Measurements from ENCODE around the gene DCLK3.

Gene DCLK3

DNA sequence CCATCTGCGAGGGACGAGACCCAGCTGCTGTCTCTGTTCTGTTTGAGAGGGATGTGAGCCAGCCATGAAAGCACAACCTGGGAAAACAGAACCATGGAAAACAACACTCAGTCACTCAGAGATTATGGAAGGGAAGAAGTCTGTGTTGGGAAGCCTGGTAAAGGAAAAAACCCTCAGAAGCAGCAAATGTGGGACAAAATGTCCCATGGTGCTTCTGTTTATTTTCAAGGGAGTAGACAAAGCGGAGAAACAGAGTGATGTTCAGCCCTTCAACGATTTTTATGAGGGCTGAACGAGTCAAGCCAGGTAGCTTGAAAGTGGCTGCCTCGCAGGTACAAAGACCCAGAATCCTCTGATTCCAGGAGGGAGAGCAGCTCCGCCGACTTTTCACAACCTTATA lies 59.3 kb downstream of the DCLK3 start:
- DNase-seq: no peak

DNA sequence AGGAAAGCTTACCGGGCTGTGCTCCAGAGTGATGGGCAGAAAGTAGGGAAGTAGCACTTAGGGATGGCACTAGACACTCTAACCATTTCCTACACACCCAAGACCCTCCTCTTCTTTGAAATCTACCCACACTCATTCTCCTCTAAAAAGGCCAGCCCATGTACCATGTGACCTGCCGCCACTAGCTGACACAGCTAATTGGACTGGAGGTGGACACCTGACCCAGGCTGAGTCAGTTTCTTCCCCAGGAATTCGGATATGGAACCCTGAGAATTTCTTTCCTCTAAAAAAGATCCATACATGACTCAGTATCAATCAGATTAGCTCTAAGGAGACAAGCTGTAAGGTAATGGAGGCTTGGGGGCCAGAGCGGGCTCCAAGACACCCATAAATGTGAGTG lies 60.1 kb downstream of the DCLK3 start:
- no peak for DNase-seq

DNA sequence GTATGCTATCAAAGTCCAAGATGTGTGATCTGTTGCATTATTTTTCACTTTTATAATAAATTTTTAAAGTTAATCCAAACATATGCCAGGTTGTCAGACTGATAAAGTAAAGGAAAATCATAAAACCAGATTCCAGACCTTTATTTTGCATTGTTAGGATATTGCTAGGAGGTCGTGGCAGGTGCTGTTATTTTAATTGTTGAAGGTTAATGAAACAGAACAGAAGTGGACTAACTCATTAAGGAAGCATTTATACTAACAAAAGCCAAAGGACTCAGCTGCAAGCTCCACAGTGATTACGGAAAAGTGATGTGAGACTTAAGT lies 63.1 kb downstream of the DCLK3 start:
- no peak for DNase-seq

DNA sequence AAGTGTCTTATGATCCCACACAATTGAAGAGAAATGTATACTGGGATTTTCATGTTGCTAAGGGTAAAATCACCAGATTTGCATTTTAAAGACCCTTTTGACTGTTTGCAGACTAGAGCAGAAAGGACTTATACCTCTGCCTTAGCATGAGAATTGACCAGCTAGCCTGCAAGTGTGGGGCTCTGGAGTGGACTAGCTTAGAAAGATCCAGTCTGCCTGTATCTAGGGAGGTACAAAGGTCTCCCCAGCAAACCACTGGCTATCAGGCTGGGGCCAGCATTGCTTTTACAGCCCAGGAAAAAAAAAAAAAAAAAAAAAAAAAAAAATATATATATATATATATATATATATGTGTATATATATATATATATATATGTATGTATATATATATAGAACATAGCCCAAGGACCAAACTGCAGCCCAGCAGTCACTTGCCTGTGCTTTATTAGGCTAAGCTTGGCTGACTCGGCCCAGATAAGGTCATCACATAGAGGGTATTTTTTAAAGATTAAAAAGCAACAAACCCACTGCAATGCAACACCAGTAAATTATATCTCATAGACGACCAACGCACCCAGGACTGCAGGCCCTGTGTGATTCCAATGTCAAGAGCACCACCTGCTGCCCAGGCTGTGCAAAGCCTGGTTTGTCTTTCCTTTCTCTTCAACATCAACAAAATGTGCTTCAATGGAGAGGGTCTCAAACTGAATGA lies 63.7 kb downstream of the DCLK3 start:
- peak; percentile 41 for DNase-seq

DNA sequence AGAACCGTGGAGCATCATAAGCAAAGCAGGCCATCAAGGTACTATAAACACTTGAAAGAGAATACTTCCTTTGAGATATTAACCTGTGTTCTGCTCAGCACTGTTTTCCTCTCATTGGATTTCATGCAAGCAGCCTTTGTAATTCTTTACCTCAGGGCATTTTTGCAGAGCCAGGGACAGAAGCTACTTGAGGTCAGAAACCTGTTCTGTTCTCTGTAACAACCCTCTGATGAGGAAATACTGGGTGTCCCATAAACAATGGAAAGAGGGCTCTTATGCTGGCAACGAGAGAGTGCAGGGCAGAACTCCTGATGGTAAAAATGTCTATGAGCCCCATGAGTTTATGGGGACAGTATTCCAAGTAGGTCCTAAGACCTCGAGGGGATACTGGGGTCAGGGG lies 66.0 kb downstream of the DCLK3 start:
- DNase-seq: no peak

DNA sequence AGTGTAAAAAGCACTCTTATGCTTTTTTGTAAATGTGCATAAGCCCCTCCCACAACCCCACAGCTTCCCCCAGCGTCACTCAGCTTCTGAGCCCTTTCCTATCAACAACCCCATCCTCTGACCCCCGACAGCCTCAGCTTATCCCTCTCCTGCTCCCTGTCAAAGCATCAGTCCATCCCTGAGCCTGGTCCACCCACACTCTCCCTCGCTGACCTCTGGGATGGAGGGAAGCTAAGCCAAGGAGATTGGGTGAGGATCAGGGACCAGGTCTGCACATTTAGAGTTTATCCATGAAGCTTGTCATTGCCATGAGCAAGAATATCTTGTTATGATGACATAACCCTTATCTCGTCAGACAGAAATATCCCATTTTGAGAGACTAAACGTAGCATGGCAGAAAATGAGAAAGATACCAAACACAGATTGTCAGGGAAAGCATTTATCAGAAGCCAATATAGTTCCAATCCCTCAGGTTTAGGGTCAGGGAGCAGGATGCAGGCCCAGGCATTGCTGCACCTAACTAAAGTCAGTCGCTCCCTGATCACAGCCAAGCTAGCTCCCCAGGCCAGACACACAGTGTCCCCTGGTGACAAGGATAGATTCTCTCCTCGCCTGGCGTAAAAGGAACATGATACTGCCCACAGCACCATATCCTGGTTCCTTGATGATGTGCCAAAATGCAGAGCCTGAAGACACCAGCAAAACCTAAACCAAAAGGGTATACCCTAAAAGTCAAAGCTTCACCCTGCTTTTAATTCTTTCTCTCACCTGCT lies 66.9 kb downstream of the DCLK3 start:
- no peak for DNase-seq

DNA sequence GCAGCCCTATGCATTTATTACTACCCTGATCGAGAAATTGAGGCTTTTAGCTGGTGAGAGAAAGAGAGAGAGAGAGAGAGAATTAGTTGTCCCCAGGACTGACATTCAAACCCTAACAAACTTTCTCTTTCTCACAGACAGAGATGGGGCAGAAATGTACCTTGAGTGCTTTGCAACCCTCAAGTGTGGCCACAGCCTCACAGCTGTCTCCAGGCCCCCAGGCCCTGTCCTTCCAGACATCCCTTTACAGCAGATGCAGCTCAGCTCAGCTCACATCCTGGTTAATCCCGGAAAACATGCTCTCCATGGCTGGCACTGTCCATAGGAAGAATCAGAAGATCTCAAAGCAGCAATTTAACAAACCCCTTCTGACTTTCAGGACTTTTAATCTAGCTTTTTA lies 67.6 kb downstream of the DCLK3 start:
- no peak for DNase-seq

DNA sequence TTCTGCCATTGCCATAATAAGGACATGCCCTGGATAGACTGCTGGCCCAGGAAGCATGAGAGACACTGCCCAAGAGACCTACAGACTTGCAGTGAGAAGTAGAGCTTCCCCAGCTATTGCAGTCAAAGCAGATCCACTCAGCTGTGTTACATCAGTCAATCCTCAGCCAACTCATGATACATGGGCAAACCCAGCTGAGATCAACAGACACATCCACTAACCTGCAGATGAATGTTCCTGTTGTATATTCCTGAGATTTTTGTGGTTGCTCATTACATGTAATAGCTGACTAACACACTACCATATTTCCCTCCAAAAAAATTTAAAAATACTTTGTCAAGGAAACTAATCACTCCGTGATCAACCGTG lies 68.6 kb downstream of the DCLK3 start:
- no peak for DNase-seq

DNA sequence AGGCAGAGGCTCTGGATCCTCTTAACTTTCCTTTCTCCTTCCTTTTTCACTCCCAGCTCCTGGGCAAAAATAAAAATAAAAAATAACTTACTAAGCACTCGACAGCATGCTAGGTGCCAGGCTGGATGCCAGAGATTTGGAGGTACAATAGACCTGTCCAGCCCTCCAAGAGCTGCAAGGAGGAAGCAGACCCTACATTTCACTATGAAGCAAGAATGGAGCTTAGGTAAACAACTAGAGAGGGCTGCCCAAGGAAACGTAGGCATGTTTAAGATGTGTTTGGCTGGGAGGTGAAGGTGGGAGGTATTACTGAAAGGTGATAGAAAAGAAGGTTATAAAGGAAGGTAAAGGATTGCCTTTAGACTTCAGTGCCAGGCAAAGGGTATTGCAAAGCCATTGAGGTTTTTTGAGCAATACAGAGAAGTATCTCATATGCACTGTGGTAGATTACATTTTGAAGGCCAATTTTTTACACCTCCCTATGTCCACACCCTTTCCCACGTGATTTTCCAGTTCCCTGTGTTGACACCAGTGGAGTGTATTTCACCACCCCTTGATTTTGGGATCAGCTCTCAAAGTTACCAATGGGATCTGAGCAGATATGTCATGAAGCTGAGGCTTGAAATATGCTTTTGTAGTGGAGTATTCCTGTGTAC lies 69.1 kb downstream of the DCLK3 start:
- DNase-seq: no peak

DNA sequence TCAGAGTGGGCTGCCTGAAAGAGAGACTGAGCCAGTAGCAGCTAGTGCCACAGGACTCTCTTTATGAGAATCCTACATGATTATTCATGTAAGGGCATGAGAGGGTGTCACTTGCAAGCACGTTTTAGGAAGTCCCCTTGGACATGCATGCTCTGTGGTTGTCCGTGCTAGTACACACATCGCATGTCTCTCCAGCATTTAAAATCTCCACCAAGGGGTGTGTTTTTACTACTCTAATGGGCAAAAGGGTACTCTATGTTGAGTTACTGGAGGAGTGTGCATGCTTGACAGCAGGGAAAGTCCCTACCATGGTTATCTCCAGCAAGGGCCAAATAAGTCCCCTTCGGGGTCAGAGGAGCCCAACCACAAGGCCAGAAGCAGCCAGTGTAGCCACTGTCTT lies 70.7 kb downstream of the DCLK3 start:
- no peak for DNase-seq

DNA sequence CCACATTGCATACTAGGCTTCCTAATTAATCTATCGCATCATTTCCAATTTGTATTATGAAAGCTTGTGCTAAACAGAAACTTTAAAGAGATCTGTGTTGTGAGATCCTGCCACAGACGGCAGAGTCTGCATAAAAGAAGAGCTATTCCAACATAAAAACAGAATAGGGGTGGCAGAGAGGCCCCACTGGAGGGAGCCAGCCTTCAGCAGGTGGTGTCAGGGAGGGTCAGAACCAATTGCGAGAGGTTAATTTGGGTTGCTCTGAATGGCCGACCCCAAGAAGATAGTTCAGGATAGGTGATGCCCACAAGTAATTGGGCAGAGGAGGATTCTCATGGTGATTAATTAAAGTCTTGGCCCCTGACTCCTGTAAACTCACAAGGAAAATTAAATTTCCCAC lies 74.8 kb downstream of the DCLK3 start:
- DNase-seq: no peak

DNA sequence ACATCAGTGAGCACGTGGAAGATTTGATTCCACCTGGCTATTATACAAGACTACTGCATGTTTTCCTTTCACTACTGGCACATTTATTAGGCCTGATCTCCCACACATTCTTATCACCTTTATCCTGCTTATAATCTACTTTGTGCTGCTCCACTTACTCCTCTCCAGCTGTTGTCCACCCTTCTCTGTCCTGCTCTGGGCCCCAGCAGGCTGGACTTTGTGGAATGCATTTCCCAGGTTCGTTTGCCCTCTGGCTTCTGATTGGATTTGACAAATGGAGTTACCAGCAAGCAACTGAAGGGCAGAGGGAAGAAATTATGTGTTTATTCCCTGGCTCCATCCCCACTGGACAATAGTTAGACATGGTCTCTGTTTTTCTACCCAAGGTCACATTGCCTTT lies 75.5 kb downstream of the DCLK3 start:
- DNase-seq: no peak

DNA sequence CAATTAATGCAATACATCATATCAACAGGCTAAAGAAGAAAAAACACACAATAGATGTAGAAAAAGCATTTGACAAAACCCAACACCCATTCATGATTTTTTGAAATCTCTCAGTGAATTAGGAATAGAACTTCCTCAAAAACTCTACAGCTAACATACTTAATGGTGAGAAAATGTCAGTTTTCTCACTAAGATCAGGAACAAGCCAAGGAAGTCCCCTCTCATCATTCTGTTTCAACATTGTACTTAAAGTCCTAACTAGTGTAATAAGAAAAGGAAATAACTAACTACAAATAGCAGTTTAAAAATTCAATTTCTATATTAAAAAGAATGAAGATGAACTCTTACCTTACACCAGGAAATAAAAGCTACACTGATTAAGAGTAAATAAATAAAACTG lies 77.8 kb downstream of the DCLK3 start:
- no peak for DNase-seq

DNA sequence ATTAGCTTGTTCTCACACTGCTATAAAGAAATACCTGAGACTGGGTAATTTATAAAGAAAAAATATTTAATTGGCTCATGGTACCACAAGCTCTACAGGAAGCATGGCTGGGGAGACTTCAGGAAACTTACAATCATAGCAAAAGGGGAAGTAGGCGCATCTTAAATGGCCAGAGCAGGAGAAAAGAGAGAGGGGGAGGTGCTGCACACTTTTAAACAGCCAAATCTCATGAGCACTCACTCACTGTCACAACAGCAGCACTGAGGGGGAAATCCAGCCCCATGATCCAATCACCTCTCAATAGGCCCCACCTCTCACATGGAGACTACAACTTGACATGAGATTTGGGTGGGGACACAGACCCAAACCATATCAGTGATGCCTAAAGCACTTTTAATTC lies 82.5 kb downstream of the DCLK3 start:
- no peak for DNase-seq

DNA sequence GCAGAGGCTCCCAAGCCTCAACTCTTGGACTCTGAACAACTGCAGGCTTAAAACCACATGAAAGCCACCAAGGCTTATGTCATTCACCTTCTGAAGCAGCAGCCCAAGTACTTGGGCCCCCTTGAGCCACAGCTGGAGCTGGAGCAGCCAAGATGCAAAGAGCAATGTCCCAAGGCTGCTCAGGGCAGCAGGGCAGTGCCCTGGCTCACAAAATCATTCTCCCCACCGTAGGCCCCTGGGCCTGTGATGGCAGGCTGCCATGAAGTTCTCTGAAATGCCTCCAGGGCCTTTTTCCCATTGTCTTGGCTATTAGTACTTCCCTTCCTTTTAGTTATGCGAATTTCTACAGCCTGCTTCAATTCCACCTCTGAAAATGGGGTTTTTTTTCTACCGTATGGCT lies 83.4 kb downstream of the DCLK3 start:
- no peak for DNase-seq

DNA sequence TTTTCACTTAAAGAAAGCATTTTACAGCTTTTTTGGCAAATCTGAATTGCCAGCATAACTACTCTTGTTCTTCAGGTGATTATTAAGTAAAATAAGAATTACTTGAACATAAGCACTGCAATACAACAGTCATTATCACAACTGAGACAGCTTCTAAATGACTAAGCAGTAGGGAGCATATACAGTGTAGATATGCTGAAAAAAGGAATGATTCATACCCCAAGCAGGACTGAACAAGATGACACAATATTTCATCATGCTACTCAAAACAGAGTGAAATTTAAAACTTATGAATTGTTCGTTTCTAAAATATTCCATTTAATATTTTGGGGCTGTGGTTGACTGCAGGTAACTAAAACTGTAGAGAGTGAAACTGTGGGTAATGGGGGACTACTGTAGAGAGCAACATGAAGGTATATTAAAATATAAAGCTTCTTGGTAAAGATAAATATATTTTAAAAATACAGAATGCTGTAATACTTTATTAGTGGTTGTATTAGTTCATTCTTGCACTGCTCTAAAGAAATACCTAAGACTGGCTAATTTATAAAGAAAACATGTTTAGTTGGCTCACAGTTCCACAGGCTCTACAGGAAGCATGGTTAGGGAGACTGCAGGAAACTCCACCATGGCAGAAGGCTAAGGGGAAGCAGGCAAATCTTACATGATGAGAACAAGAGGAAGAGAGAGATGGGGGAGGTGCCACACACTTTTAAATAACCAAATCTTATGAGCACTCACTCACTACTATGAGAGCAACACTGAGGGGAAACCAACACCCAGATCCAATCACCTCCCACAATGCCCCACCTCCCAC lies 84.8 kb downstream of the DCLK3 start:
- no peak for DNase-seq

DNA sequence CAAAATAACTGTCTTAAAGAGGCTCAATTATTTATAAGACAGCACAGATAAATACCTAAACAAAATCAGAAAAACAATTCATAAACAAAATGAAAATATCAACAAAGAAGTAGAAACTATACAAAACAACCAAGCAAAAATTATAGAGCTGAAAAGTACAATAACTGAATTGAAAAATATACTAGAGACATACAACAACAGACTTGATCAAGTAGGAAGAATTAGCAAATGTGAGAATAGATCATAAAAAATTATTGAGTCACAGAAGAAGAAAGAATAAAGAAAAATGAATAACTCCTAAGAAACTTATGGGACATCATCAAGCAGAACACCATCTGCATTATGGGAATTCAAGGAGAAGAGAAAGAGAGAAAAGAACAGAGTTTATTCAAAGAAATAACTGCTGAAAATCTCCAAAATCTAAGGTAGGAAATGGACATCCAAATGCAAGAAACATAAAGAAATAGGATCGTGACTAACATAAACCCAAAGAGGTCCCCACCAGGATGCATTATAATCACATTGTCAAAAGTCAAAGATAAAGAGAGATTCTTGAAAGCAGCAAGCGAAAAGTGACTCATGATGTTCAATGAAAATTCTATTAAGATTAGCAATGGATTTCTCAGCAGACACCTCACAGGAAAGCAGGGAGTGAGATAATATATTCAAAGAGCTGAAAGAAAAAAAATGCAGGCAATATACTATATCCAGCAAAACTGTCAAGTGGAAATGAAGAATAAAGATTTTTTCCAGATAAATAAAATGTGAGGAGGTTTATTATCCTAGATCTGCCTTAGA lies 85.9 kb downstream of the DCLK3 start:
- no peak for DNase-seq

DNA sequence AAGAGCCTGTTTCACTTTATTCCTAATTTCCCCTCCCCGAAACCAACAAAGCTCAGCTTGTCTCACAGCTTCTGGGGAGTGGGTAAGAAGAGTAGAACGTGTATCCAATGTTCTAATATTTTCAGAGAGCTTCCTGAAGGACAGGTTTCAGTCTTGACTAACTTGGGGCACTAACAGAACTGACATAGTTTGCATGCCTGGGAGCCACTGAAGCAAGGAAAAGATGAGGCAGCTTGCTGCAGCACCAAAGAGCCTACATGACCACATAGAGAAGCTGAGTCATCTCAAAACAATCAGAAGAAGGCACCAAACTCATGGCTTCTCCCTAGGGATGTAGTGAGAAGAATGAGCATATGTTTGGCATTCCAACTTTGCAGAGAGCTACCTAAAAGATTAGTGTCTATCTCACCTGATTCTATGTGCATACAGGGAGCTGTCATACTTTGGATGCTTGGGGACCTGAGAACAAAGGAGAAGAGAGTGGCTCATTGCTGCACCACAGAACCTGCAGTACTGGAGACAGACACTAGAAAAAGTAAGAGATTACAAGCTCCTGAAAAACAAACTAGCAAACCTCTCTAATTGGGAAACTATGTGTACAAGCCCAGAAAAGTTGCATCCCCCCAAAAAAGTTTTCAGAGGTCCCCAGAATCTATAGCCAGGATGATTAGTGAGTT lies 86.9 kb downstream of the DCLK3 start:
- no peak for DNase-seq

DNA sequence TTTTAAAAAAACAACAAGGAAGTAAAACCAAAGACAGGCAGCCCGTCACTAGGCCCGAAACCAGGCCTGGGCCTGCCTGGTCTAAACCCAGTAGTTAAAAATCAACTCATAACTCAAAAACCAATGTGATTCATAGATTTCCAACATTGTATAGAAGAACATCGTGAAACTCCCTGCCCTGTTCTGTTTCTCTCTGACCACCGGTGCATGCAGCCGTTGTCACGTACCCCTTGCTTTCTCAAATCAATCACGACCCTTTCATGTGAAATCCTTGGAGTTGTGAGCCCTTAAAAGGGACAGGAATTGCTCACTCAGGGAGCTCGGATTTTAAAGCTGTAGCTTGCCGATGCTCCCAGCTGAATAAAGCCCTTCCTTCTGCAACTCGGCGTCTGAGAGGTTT lies 89.5 kb downstream of the DCLK3 start:
- DNase-seq: no peak

DNA sequence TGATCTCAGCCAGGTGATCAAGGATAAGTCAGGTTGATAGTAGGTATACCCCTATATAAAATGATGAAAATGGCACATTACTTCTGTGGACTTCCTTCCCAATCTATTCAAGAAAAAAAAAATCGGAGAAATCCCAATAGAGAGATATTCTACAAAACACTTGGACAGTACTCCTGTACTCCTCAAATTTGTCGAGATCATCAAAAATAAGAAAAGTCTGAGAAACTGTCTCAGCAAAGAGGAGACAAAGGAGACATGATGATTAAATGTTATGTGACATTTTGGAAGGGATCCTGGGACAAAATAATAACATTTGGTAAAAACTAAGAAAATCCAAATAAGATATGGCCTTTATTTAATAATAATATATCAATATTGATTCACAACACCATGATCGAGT lies 94.6 kb downstream of the DCLK3 start:
- DNase-seq: no peak

DNA sequence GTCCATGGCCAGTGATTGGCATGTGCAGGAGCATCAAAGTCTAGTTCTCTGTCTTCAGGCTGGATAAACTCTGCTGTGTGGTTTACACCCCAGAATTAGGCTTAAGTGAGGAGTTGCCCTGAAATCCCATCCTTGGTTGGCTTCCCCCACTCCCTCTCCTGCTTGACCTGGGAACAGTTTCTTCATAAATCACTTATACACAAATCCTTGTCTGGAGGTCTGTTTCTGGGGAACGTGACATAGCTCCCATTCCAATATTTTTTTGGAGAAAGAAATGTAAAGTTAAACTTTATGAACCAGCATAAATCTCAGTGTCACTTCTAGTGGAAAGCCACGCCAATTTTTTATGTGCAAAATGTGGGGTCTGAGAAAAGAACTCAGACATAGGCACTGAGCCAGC lies 98.2 kb downstream of the DCLK3 start:
- DNase-seq: no peak

DNA sequence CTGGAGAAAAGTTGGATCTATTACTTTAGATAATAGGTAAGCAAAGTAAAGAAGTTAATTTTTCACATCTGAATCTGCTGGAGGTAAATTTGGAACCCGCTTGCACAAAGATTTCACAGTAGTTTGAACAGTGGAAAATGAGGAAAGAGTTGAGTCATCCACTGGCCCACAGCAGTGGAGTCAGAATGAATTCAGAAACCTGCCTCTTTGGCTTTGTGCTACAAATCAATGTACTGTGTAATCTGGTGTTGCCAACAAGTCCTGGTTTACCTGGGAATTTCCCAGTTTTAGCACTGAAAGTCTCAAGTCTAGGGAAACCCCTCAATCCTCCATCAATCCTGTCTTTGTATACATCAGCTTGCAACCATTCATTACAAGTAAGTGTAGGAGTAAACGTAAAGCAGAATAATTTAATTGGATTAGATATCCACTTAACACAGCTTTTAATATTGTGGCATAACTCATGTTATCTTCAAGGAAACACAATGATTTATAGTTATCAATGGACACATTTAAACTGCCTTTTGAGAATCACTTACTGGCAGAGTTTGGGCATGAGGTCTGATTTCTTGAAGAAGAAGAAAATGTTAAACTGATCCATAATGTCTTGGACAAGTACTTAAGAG lies 100.6 kb downstream of the DCLK3 start:
- no peak for DNase-seq

All from NCI-H1694 treated with DMSO at 0.1 percent for 48 hours (cell line).